HEK293 (cell line): ENCODE data around the gene DTWD2.

Experiments
- GLIS1 ChIP-seq: fragments of 450-650 bp; formaldehyde crosslinking; IDR thresholded peaks from 2 replicates; pipeline ENCODE4 v1.5.1; 2016; ENCODE audit warnings: missing biosample characterization, missing genetic modification characterization
- GLIS2 ChIP-seq: fragments of 450-650 bp; formaldehyde crosslinking; IDR thresholded peaks from 2 replicates; pipeline ENCODE4 v1.5.1; 2016; ENCODE audit warnings: missing biosample characterization, missing genetic modification characterization
- HOXC10 ChIP-seq: sonication (generic); formaldehyde crosslinking; IDR thresholded peaks from 2 replicates; pipeline ENCODE4 v1.8.1; 2023; ENCODE audit warnings: mild to moderate bottlenecking, missing genetic modification reagents
- IKZF3 ChIP-seq: fragments of 450-650 bp; IDR thresholded peaks from 2 replicates; pipeline ENCODE4 v1.5.0; 2018; ENCODE audit warnings: missing biosample characterization, mild to moderate bottlenecking, missing genetic modification characterization, moderate library complexity
- OSR2 ChIP-seq: fragments of 450-650 bp; formaldehyde crosslinking; IDR thresholded peaks from 2 replicates; pipeline ENCODE4 v1.5.1; 2016; ENCODE audit warnings: missing biosample characterization, missing genetic modification characterization
- ZBTB21 ChIP-seq: fragments of 450-650 bp; formaldehyde crosslinking; IDR thresholded peaks from 2 replicates; pipeline ENCODE4 v1.5.1; 2017; ENCODE audit warnings: missing biosample characterization, missing genetic modification characterization
- ZBTB7A ChIP-seq: fragments of 450-650 bp; formaldehyde crosslinking; IDR thresholded peaks from 2 replicates; pipeline ENCODE4 v1.5.1; 2016; ENCODE audit warnings: low read depth, missing biosample characterization, missing genetic modification characterization
- ZNF132 ChIP-seq: fragments of 450-650 bp; formaldehyde crosslinking; IDR thresholded peaks from 2 replicates; pipeline ENCODE4 v1.5.1; 2017; ENCODE audit warnings: missing biosample characterization, missing genetic modification characterization, borderline replicate concordance
- ZNF155 ChIP-seq: fragments of 450-650 bp; formaldehyde crosslinking; IDR thresholded peaks from 2 replicates; pipeline ENCODE4 v1.5.1; 2016; ENCODE audit warnings: missing biosample characterization, missing genetic modification characterization
- ZNF221 ChIP-seq: fragments of 450-650 bp; formaldehyde crosslinking; IDR thresholded peaks from 2 replicates; pipeline ENCODE4 v1.5.1; 2017; ENCODE audit warnings: missing biosample characterization, missing genetic modification characterization, borderline replicate concordance
- ZNF24 ChIP-seq: fragments of 450-650 bp; formaldehyde crosslinking; IDR thresholded peaks from 2 replicates; pipeline ENCODE4 v1.5.1; 2016; ENCODE audit warnings: missing biosample characterization, missing genetic modification characterization
- ZNF292 ChIP-seq: fragments of 450-650 bp; formaldehyde crosslinking; IDR thresholded peaks from 2 replicates; pipeline ENCODE4 v1.5.1; 2016; ENCODE audit warnings: low read depth, missing biosample characterization, missing genetic modification characterization, borderline replicate concordance
- ZNF324 ChIP-seq: fragments of 450-650 bp; formaldehyde crosslinking; IDR thresholded peaks from 2 replicates; pipeline ENCODE4 v1.5.1; 2016; ENCODE audit warnings: missing biosample characterization, missing genetic modification characterization
- ZNF394 ChIP-seq: fragments of 450-650 bp; formaldehyde crosslinking; IDR thresholded peaks from 2 replicates; pipeline ENCODE4 v1.5.1; 2016; ENCODE audit warnings: missing biosample characterization, missing genetic modification characterization, mild to moderate bottlenecking, moderate library complexity, borderline replicate concordance
- ZNF423 ChIP-seq: fragments of 450-650 bp; formaldehyde crosslinking; IDR thresholded peaks from 2 replicates; pipeline ENCODE4 v1.5.1; 2016; ENCODE audit warnings: missing biosample characterization, missing genetic modification characterization
- ZNF530 ChIP-seq: fragments of 450-650 bp; formaldehyde crosslinking; IDR thresholded peaks from 2 replicates; pipeline ENCODE4 v1.5.1; 2016; ENCODE audit warnings: low read depth, missing biosample characterization, missing genetic modification characterization
- ZNF549 ChIP-seq: fragments of 450-650 bp; IDR thresholded peaks from 2 replicates; pipeline ENCODE4 v1.5.1; 2018; ENCODE audit warnings: missing biosample characterization, missing genetic modification characterization, mild to moderate bottlenecking, inconsistent platforms, moderate library complexity
- ZNF558 ChIP-seq: fragments of 450-650 bp; formaldehyde crosslinking; IDR thresholded peaks from 2 replicates; pipeline ENCODE4 v1.5.1; 2016; ENCODE audit warnings: missing biosample characterization, missing genetic modification characterization
- ZNF560 ChIP-seq: fragments of 450-650 bp; formaldehyde crosslinking; IDR thresholded peaks from 2 replicates; pipeline ENCODE4 v1.5.1; 2017; ENCODE audit warnings: missing biosample characterization, missing genetic modification characterization, borderline replicate concordance
- ZNF626 ChIP-seq: fragments of 450-650 bp; sonication (Bioruptor Pico); formaldehyde crosslinking; IDR thresholded peaks from 2 replicates; pipeline ENCODE4 v1.5.1; 2018; ENCODE audit warnings: missing biosample characterization, missing genetic modification characterization, inconsistent platforms
- ZNF654 ChIP-seq: fragments of 450-650 bp; formaldehyde crosslinking; IDR thresholded peaks from 2 replicates; pipeline ENCODE4 v1.5.1; 2016; ENCODE audit warnings: low read depth, missing biosample characterization, missing genetic modification characterization
- ZNF658 ChIP-seq: fragments of 450-650 bp; formaldehyde crosslinking; IDR thresholded peaks from 2 replicates; pipeline ENCODE4; 2016; ENCODE audit warnings: missing biosample characterization, missing genetic modification characterization
- ZNF660 ChIP-seq: fragments of 450-650 bp; IDR thresholded peaks from 2 replicates; pipeline ENCODE4 v1.5.1; 2018; ENCODE audit warnings: missing biosample characterization, mild to moderate bottlenecking, missing genetic modification characterization
- ZSCAN30 ChIP-seq: fragments of 450-650 bp; IDR thresholded peaks from 2 replicates; pipeline ENCODE4 v1.5.1; 2018; ENCODE audit warnings: missing biosample characterization, mild to moderate bottlenecking, missing genetic modification characterization, moderate library complexity
- ZXDB ChIP-seq: fragments of 450-650 bp; formaldehyde crosslinking; IDR thresholded peaks from 2 replicates; pipeline ENCODE4 v1.5.1; 2016; ENCODE audit warnings: missing biosample characterization, missing genetic modification characterization
- TF ChIP-seq, protein P1 (sequence below): fragments of 450-650 bp; formaldehyde crosslinking; IDR thresholded peaks from 2 replicates; pipeline ENCODE4 v1.5.1; 2016; ENCODE audit warnings: missing biosample characterization, missing genetic modification characterization
- TF ChIP-seq, protein P2 (sequence below): fragments of 450-650 bp; formaldehyde crosslinking; IDR thresholded peaks from 2 replicates; pipeline ENCODE4 v1.5.1; 2016; ENCODE audit warnings: missing biosample characterization, missing genetic modification characterization
- TF ChIP-seq, protein P3 (sequence below): fragments of 450-650 bp; formaldehyde crosslinking; IDR thresholded peaks from 2 replicates; pipeline ENCODE4 v1.5.1; 2016; ENCODE audit warnings: missing biosample characterization, missing genetic modification characterization, low read depth
- TF ChIP-seq, protein P4 (sequence below): fragments of 450-650 bp; formaldehyde crosslinking; IDR thresholded peaks from 2 replicates; pipeline ENCODE4 v1.5.1; 2016; ENCODE audit warnings: missing biosample characterization, missing genetic modification characterization
- TF ChIP-seq, protein P5 (sequence below): fragments of 450-650 bp; formaldehyde crosslinking; IDR thresholded peaks from 2 replicates; pipeline ENCODE4 v1.5.1; 2016; ENCODE audit warnings: missing biosample characterization, missing genetic modification characterization

DTWD2 gene

DNA sequence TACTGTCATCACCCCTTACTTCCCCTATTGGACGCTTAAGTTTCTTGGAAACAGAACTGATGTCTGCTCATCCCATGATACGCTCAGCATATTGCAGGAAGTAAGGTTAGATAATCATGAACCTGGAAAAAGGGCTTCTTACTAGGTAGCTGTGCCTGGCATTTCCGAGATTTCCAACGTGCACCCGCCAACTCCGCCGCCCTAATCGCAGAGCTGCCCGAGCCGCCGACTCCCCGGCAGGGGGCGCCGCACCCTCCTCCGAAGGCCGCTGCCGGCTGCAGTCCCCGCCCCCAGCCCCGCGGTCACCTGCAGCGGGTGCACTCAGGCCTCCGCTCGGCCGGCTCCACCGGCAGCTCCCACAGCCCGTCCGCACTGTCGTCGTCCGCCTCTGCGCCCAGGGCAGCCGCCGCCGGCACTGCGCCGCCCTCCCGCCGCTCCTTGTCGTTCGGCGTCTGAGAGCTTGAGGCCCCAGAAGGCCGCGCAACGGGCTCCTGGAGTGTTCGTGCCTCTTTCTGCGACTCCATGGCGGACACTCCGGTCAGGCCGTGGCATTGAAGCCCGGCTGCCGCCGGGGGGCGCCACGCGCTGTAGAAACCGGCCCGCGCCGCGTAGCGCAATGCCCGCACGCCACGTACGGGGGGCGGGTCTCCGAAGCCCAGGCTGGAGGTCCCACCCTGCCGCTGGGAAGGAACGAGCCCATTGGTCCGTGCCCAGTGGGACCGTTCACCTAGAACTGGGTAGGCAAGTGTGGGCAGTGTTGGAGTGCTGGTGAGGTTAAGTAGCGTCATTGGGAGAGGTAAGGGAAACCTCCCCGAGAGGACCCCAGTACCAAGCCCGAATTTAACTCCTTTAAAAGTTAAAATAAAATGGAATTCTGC is at the start of gene DTWD2 (continued):
- TF ChIP-seq, protein P1, sequence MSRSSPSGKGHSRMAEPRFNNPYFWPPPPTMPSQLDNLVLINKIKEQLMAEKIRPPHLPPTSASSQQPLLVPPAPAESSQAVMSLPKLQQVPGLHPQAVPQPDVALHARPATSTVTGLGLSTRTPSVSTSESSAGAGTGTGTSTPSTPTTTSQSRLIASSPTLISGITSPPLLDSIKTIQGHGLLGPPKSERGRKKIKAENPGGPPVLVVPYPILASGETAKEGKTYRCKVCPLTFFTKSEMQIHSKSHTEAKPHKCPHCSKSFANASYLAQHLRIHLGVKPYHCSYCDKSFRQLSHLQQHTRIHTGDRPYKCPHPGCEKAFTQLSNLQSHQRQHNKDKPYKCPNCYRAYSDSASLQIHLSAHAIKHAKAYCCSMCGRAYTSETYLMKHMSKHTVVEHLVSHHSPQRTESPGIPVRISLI (tag by site-specific recombination): no peak
- peak; percentile 59; the same call in 1 of the 2 replicates for TF ChIP-seq GLIS1 (tag by site-specific recombination)
- 0 out of 2 replicates have a peak, but pooled peaks have one; percentile 48 for TF ChIP-seq ZNF394
- no peak for TF ChIP-seq ZNF132 (tag by site-specific recombination)
- TF ChIP-seq, protein P2, sequence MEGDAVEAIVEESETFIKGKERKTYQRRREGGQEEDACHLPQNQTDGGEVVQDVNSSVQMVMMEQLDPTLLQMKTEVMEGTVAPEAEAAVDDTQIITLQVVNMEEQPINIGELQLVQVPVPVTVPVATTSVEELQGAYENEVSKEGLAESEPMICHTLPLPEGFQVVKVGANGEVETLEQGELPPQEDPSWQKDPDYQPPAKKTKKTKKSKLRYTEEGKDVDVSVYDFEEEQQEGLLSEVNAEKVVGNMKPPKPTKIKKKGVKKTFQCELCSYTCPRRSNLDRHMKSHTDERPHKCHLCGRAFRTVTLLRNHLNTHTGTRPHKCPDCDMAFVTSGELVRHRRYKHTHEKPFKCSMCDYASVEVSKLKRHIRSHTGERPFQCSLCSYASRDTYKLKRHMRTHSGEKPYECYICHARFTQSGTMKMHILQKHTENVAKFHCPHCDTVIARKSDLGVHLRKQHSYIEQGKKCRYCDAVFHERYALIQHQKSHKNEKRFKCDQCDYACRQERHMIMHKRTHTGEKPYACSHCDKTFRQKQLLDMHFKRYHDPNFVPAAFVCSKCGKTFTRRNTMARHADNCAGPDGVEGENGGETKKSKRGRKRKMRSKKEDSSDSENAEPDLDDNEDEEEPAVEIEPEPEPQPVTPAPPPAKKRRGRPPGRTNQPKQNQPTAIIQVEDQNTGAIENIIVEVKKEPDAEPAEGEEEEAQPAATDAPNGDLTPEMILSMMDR (tag by site-specific recombination): peak; percentile 97
- peak; percentile 75 for TF ChIP-seq OSR2 (tag by site-specific recombination)
- TF ChIP-seq ZNF221 (tag by site-specific recombination): peak; percentile 82; the same call in 1 of the 2 replicates
- TF ChIP-seq ZNF560 (tag by site-specific recombination): no peak
- TF ChIP-seq ZNF292 (tag by site-specific recombination): no peak
- TF ChIP-seq ZBTB7A: 0 out of 2 replicates have a peak, but pooled peaks have one; percentile 15
- TF ChIP-seq ZNF660 (tag by site-specific recombination): peak; percentile 93
- TF ChIP-seq, protein P3, sequence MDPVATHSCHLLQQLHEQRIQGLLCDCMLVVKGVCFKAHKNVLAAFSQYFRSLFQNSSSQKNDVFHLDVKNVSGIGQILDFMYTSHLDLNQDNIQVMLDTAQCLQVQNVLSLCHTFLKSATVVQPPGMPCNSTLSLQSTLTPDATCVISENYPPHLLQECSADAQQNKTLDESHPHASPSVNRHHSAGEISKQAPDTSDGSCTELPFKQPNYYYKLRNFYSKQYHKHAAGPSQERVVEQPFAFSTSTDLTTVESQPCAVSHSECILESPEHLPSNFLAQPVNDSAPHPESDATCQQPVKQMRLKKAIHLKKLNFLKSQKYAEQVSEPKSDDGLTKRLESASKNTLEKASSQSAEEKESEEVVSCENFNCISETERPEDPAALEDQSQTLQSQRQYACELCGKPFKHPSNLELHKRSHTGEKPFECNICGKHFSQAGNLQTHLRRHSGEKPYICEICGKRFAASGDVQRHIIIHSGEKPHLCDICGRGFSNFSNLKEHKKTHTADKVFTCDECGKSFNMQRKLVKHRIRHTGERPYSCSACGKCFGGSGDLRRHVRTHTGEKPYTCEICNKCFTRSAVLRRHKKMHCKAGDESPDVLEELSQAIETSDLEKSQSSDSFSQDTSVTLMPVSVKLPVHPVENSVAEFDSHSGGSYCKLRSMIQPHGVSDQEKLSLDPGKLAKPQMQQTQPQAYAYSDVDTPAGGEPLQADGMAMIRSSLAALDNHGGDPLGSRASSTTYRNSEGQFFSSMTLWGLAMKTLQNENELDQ (tag by site-specific recombination): no peak
- TF ChIP-seq ZXDB (tag by site-specific recombination): peak; percentile 76
- no peak for TF ChIP-seq ZNF658 (tag by site-specific recombination)
- TF ChIP-seq ZNF549: peak; percentile 47; the same call in 1 of the 2 replicates
- TF ChIP-seq, protein P4, sequence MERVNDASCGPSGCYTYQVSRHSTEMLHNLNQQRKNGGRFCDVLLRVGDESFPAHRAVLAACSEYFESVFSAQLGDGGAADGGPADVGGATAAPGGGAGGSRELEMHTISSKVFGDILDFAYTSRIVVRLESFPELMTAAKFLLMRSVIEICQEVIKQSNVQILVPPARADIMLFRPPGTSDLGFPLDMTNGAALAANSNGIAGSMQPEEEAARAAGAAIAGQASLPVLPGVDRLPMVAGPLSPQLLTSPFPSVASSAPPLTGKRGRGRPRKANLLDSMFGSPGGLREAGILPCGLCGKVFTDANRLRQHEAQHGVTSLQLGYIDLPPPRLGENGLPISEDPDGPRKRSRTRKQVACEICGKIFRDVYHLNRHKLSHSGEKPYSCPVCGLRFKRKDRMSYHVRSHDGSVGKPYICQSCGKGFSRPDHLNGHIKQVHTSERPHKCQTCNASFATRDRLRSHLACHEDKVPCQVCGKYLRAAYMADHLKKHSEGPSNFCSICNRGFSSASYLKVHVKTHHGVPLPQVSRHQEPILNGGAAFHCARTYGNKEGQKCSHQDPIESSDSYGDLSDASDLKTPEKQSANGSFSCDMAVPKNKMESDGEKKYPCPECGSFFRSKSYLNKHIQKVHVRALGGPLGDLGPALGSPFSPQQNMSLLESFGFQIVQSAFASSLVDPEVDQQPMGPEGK (tag by site-specific recombination): peak; percentile 57; the same call in 1 of the 2 replicates
- no peak; the same call in 1 of the 2 replicates for TF ChIP-seq IKZF3 (tag by site-specific recombination)
- 0 out of 2 replicates have a peak, but pooled peaks have one; percentile 53 for TF ChIP-seq ZNF324
- TF ChIP-seq ZNF530: no peak
- TF ChIP-seq ZNF423 (tag by site-specific recombination): 0 out of 2 replicates have a peak, but pooled peaks have one; percentile 31
- peak; percentile 41; the same call in 1 of the 2 replicates for TF ChIP-seq ZNF24 (tag by site-specific recombination)
- no peak for TF ChIP-seq ZNF155 (tag by site-specific recombination)
- peak; percentile 95 for TF ChIP-seq GLIS2 (tag by site-specific recombination)
- TF ChIP-seq ZNF654 (tag by site-specific recombination): peak; percentile 57
- TF ChIP-seq ZSCAN30 (tag by site-specific recombination): peak; percentile 98
- TF ChIP-seq ZNF626: peak; percentile 44; the same call in 1 of the 2 replicates
- TF ChIP-seq, protein P5, sequence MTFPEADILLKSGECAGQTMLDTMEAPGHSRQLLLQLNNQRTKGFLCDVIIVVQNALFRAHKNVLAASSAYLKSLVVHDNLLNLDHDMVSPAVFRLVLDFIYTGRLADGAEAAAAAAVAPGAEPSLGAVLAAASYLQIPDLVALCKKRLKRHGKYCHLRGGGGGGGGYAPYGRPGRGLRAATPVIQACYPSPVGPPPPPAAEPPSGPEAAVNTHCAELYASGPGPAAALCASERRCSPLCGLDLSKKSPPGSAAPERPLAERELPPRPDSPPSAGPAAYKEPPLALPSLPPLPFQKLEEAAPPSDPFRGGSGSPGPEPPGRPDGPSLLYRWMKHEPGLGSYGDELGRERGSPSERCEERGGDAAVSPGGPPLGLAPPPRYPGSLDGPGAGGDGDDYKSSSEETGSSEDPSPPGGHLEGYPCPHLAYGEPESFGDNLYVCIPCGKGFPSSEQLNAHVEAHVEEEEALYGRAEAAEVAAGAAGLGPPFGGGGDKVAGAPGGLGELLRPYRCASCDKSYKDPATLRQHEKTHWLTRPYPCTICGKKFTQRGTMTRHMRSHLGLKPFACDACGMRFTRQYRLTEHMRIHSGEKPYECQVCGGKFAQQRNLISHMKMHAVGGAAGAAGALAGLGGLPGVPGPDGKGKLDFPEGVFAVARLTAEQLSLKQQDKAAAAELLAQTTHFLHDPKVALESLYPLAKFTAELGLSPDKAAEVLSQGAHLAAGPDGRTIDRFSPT (tag by site-specific recombination): peak; percentile 85
- TF ChIP-seq ZBTB21 (tag by site-specific recombination): no peak
- no peak for TF ChIP-seq HOXC10 (CRISPR knock-in tag)
- TF ChIP-seq ZNF558 (tag by site-specific recombination): no peak
